OCI-LY7 (cell line): ENCODE results near the gene CACNA1B. TPM values are rescaled to one million over a fixed set of nuclear protein-coding genes. Genes with fewer than 3 reads are reported as not detected.

Source experiments
- BruUV-seq: library from RNA; stranded (reverse); fragments of 400-500 nt; replicated peaks from 2 replicates; lab custom pipeline; 2021; lab: Mats Ljungman, UMichigan
- CTCF ChIA-PET: fragments of 300-600 bp; sonication (Branson Sonifier 250); formaldehyde crosslinking; loops from one replicate; lab custom pipeline; 2022; ENCODE audit warnings: antibody characterized with exemption; ENCODE audit not compliant: unreplicated experiment; lab: Charles Lee
- POLR2A ChIA-PET: fragments of 300-600 bp; sonication (Branson Sonifier 250); formaldehyde crosslinking; loops from one replicate; lab custom pipeline; 2022; ENCODE audit warnings: antibody characterized with exemption; lab: Charles Lee
- DNase-seq: peaks from one replicate; pipeline ENCODE4 v3.0.0-alpha.2; 2015; ENCODE audit warnings: low spot score
- H2AFZ ChIP-seq: fragments of 200-600 bp; sonication (generic), shearing (Covaris generic); 2 replicates; pipeline ENCODE4 v1.6.1; 2014; ENCODE audit warnings: mild to moderate bottlenecking, antibody characterized with exemption, low read length, moderate library complexity
- H3K27ac ChIP-seq: fragments of 200-600 bp; sonication (generic); 2 replicates; pipeline ENCODE4 v1.5.1; 2014; ENCODE audit warnings: mixed run types, low read depth, mild to moderate bottlenecking, moderate library complexity, low read length, inconsistent platforms; ENCODE audit not compliant: poor library complexity, severe bottlenecking
- H3K36me3 ChIP-seq: fragments of 200-600 bp; sonication (generic); 2 replicates; pipeline ENCODE4 v1.6.1; 2014; ENCODE audit warnings: mild to moderate bottlenecking, antibody characterized with exemption, low read length, moderate library complexity, mixed read lengths; ENCODE audit not compliant: insufficient read depth
- H3K4me1 ChIP-seq: fragments of 200-600 bp; sonication (generic); 2 replicates; pipeline ENCODE4 v1.5.1; 2014; ENCODE audit warnings: mild to moderate bottlenecking, low read length; ENCODE audit not compliant: insufficient read depth, poor library complexity, severe bottlenecking
- H3K4me2 ChIP-seq: fragments of 200-600 bp; sonication (generic); 2 replicates; pipeline ENCODE4 v1.6.1; 2014; ENCODE audit warnings: mild to moderate bottlenecking, low read length
- H3K4me3 ChIP-seq: fragments of 200-600 bp; sonication (generic); 2 replicates; pipeline ENCODE4 v1.5.1; 2014; ENCODE audit warnings: mild to moderate bottlenecking, low read depth, low read length; ENCODE audit not compliant: poor library complexity, severe bottlenecking
- H3K79me2 ChIP-seq: fragments of 200-600 bp; sonication (generic); 2 replicates; pipeline ENCODE4 v1.6.1; 2016; ENCODE audit warnings: low read depth, mild to moderate bottlenecking, low read length, moderate library complexity, mixed read lengths; ENCODE audit not compliant: insufficient read depth
- H3K9me2 ChIP-seq: fragments of 200-600 bp; sonication (generic); 2 replicates; pipeline ENCODE4 v1.6.1; 2016; ENCODE audit warnings: mild to moderate bottlenecking, low read length, mixed read lengths; ENCODE audit not compliant: insufficient read depth
- H3K9me3 ChIP-seq: fragments of 200-600 bp; sonication (generic); 2 replicates; pipeline ENCODE4 v1.6.1; 2014; ENCODE audit warnings: mild to moderate bottlenecking, mixed run types, low read length, mixed read lengths
- H4K20me1 ChIP-seq: fragments of 200-600 bp; sonication (generic); 2 replicates; pipeline ENCODE4 v1.6.1; 2014; ENCODE audit warnings: mild to moderate bottlenecking, antibody characterized with exemption, low read length, moderate library complexity, mixed read lengths; ENCODE audit not compliant: insufficient read depth
- EZH2phosphoT487 ChIP-seq: fragments of 200-600 bp; sonication (generic); IDR thresholded peaks from 2 replicates; pipeline ENCODE4 v1.6.1; 2018; ENCODE audit warnings: low read depth, borderline replicate concordance, mild to moderate bottlenecking, mixed run types, antibody characterized with exemption, low read length, moderate library complexity, mixed read lengths
- intact Hi-C: fragments of 100-400 bp; cut with micrococcal nuclease; formaldehyde crosslinking; loops from one replicate; pipeline ENCODE4 v1.10.0; 2022; ENCODE audit not compliant: unreplicated experiment
- total RNA-seq, 2 experiments: library from RNA; depleted of rRNA in 1 of 2; stranded (reverse); fragments of >200 nt in 1 of 2; shearing (Covaris generic) in 1 of 2; gene quantifications; 2 replicates each; pipeline ENCODE4 v1.2.3, GENCODE V29; 2014 to 2022
- TF ChIP-seq, protein P1 (sequence below): fragments of 200-600 bp; sonication (generic); conservative IDR thresholded peaks from 2 replicates; pipeline ENCODE4 v1.5.1; 2014; ENCODE audit warnings: mild to moderate bottlenecking, antibody characterized with exemption, low read length, moderate library complexity, mixed read lengths

Gene CACNA1B
- total RNA-seq, 2 experiments from 2014 or later, result not detected

DNA sequence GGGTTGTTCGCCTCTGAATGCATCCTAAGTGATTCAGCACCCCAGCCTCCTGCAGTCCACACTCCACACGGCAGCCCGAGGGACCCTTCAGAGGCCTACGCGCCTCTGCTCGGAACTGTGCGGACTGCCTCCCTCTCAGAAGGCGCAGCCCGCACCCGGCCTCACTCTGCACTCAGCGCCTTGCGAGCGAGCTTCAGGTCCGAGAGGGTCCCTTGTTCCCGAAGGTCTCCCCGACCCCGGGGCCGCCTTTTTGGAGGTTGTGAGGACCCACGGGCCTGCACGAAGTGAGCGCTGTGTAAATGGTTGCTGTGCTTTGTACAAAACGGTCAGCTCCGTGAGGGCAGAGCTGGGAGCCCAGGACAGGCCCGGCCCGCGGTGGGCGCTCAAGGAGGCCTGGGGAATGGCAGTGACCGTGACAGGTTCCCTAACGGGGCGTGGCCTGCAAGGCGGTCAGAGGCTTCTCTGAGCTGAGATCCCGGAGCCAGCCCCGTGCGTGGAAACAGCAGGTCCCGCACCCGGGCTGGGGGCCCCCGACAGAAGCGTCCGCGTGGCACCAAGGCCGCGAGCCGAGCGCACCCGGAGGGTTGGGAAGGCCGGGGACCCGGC, 698 bp upstream of the CACNA1B start:
- CTCF ChIA-PET, result no interaction called here
- POLR2A ChIA-PET, result no interaction called here
- no peak for TF ChIP-seq EZH2phosphoT487
- TF ChIP-seq, protein P1, sequence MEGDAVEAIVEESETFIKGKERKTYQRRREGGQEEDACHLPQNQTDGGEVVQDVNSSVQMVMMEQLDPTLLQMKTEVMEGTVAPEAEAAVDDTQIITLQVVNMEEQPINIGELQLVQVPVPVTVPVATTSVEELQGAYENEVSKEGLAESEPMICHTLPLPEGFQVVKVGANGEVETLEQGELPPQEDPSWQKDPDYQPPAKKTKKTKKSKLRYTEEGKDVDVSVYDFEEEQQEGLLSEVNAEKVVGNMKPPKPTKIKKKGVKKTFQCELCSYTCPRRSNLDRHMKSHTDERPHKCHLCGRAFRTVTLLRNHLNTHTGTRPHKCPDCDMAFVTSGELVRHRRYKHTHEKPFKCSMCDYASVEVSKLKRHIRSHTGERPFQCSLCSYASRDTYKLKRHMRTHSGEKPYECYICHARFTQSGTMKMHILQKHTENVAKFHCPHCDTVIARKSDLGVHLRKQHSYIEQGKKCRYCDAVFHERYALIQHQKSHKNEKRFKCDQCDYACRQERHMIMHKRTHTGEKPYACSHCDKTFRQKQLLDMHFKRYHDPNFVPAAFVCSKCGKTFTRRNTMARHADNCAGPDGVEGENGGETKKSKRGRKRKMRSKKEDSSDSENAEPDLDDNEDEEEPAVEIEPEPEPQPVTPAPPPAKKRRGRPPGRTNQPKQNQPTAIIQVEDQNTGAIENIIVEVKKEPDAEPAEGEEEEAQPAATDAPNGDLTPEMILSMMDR, result no peak

DNA sequence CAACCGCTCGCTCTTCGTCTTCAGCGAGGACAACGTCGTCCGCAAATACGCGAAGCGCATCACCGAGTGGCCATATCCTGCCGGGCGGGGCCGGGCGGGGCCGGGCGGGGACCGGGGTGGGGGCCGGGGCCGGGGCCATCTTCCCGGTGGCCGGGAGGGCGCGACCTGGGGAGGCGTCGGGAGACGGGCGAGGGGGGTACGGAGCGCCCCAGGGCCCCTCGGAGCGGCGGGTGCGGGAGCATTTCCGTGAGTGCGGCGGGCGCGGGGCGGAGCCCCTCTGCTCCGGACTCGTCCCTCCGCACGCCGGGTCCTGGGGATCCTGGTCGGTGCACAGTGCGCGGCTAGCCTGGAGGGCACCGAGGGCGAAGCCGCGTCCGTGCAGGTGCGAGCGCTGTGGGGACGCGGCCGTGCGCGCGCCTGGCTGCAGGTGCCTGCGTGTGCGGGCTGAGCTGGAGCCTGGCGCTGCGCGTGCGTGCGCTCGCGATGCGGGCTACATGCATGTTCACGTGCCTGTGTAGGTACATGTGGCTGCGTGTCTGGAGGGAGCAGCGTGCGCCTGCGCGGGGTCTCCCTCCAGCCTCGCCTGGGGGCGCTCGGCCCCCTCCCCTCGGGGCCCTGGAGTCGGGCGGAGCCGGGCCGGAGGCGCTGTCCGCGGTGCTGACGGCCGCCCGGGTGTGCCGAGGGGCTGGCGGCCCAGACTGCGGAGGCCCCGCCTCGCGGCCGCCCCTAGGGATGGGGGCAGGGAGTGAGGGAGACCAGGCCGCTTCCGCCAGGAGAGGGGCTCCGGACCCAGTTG, 762 bp downstream of the CACNA1B start:
- no TSS peak for BruUV-seq
- DNase-seq, result no peak

More for the DNA sequence above, 698 bp upstream of the CACNA1B start:
- H3K36me3 ChIP-seq, result no peaks in the 10 kb centered on the region
- DNase-seq, result no peak
- no peaks in the 10 kb centered on the region for H4K20me1 ChIP-seq
- H3K4me2 ChIP-seq, result no peak overlapping the region
- intact Hi-C loops, result no loop called here
- H3K9me3 ChIP-seq, result no peaks in the 10 kb centered on the region
- no peak overlapping the region for H2AFZ ChIP-seq
- H3K9me2 ChIP-seq, result no peaks in the 10 kb centered on the region
- H3K79me2 ChIP-seq, result no peaks in the 10 kb centered on the region
- BruUV-seq, result no TSS peak
- H3K27ac ChIP-seq, result no peak overlapping the region
- no peak overlapping the region for H3K4me3 ChIP-seq
- no peaks in the 10 kb centered on the region for H3K4me1 ChIP-seq

More for the DNA sequence above, 762 bp downstream of the CACNA1B start:
- POLR2A ChIA-PET, result no interaction called here
- H3K4me3 ChIP-seq, result no peak overlapping the region
- no peaks in the 10 kb centered on the region for H3K36me3 ChIP-seq
- no peak for TF ChIP-seq EZH2phosphoT487
- TF ChIP-seq, protein P1, result no peak
- no peaks in the 10 kb centered on the region for H3K79me2 ChIP-seq
- intact Hi-C loops, result no loop called here
- H4K20me1 ChIP-seq, result no peaks in the 10 kb centered on the region
- no peak overlapping the region for H2AFZ ChIP-seq
- CTCF ChIA-PET, result no interaction called here
- H3K4me2 ChIP-seq, result no peak overlapping the region
- H3K9me3 ChIP-seq, result no peaks in the 10 kb centered on the region
- no peak overlapping the region for H3K27ac ChIP-seq
- no peaks in the 10 kb centered on the region for H3K4me1 ChIP-seq
- no peaks in the 10 kb centered on the region for H3K9me2 ChIP-seq
